Measurements from ENCODE around the gene BNC2. TPM values are rescaled to one million over a fixed set of nuclear protein-coding genes. Genes with fewer than 3 reads are reported as not detected.

BNC2 gene
- total and polyA plus RNA-seq, 2 donors (not counting 1 experiment from before 2014, with no cell fraction given) = 34.7 to 39.1 TPM

GRCh38 chr9:16867576-16868311 lies 2.7 kb downstream of the BNC2 start:
- peak overlapping the region; percentile 82 for H3K27ac ChIP-seq (ENCODE audit: insufficient read depth, low read length)
- no peak overlapping the region for H3K9ac ChIP-seq (ENCODE audit: insufficient read depth, low read length)
- H2AFZ ChIP-seq (ENCODE audit: low read length) = no peak overlapping the region
- no peak for TF ChIP-seq EZH2 (IDR thresholded peaks at IDR 0.05; ENCODE audit: low read length, missing control alignments)
- no peak for TF ChIP-seq CTCF (conservative IDR thresholded peaks at IDR 0.05 in 1 of 2, IDR thresholded peaks at IDR 0.05 in 1 of 2; ENCODE audit: low read depth in 1 of 2, low read length in 2 of 2)
- peaks cover 9% of the 10 kb centered on the region for H3K4me1 ChIP-seq (ENCODE audit: control insufficient read depth, extremely low read depth, insufficient read depth, low read length)
- H3K9me3 ChIP-seq (ENCODE audit: control insufficient read depth, insufficient read depth, low read depth, low read length) = no peaks in the 10 kb centered on the region
- H3K4me3 ChIP-seq (replicated peaks in 1 of 4; ENCODE audit: control extremely low read depth in 1 of 4, insufficient read depth in 1 of 4, low read depth in 3 of 4, low read length in 4 of 4) = peak overlapping the region; percentile 66 to 89 (median 76)
- no peaks in the 10 kb centered on the region for H4K20me1 ChIP-seq (ENCODE audit: control insufficient read depth, extremely low read depth, insufficient read depth, low read length)
- H3K36me3 ChIP-seq (ENCODE audit: control insufficient read depth, insufficient read depth, low read length) = no peaks in the 10 kb centered on the region
- peak; percentile 78 to 82 for DNase-seq (ENCODE audit: low read depth in 2 of 2)
- H3K27me3 ChIP-seq (ENCODE audit: control insufficient read depth, insufficient read depth, low read length) = no peaks in the 10 kb centered on the region
- H3K4me2 ChIP-seq (ENCODE audit: extremely low read depth, insufficient read depth, low read length) = peak overlapping the region; percentile 64
- peaks cover 70% of the 10 kb centered on the region for H3K79me2 ChIP-seq (ENCODE audit: control insufficient read depth, insufficient read depth, low read length)

GRCh38 chr9:16866587-16866986 lies 3.9 kb downstream of the BNC2 start:
- TF ChIP-seq CTCF (conservative IDR thresholded peaks at IDR 0.05 in 1 of 2, IDR thresholded peaks at IDR 0.05 in 1 of 2; ENCODE audit: low read depth in 1 of 2, low read length in 2 of 2) = no peak
- TF ChIP-seq EZH2 (IDR thresholded peaks at IDR 0.05; ENCODE audit: low read length, missing control alignments) = no peak
- peaks cover 79% of the 10 kb centered on the region for H3K79me2 ChIP-seq (ENCODE audit: control insufficient read depth, insufficient read depth, low read length)
- DNase-seq (ENCODE audit: low read depth in 2 of 2) = peak; percentile 40 to 77
- H3K27ac ChIP-seq (ENCODE audit: insufficient read depth, low read length) = no peak overlapping the region
- H3K27me3 ChIP-seq (ENCODE audit: control insufficient read depth, insufficient read depth, low read length) = no peaks in the 10 kb centered on the region
- H3K36me3 ChIP-seq (ENCODE audit: control insufficient read depth, insufficient read depth, low read length) = no peaks in the 10 kb centered on the region
- peaks cover 7% of the 10 kb centered on the region for H3K4me1 ChIP-seq (ENCODE audit: control insufficient read depth, extremely low read depth, insufficient read depth, low read length)
- H3K4me2 ChIP-seq (ENCODE audit: extremely low read depth, insufficient read depth, low read length) = peak overlapping the region; percentile 68
- no peak overlapping the region for H3K9ac ChIP-seq (ENCODE audit: insufficient read depth, low read length)
- H2AFZ ChIP-seq (ENCODE audit: low read length) = no peak overlapping the region
- no peaks in the 10 kb centered on the region for H4K20me1 ChIP-seq (ENCODE audit: control insufficient read depth, extremely low read depth, insufficient read depth, low read length)
- no peaks in the 10 kb centered on the region for H3K9me3 ChIP-seq (ENCODE audit: control insufficient read depth, insufficient read depth, low read depth, low read length)
- peak overlapping the region; percentile 0 to 89 (median 46) for H3K4me3 ChIP-seq (replicated peaks in 1 of 4; ENCODE audit: control extremely low read depth in 1 of 4, insufficient read depth in 1 of 4, low read depth in 3 of 4, low read length in 4 of 4)

- peak overlapping the region; percentile 40 for H3K27ac ChIP-seq (ENCODE audit: insufficient read depth, low read length)
- H3K27me3 ChIP-seq (ENCODE audit: control insufficient read depth, insufficient read depth, low read length) = no peaks in the 10 kb centered on the region
- peaks cover 85% of the 10 kb centered on the region for H3K79me2 ChIP-seq (ENCODE audit: control insufficient read depth, insufficient read depth, low read length)
- peak; percentile 66 to 83 for DNase-seq (ENCODE audit: low read depth in 2 of 2)
- no peaks in the 10 kb centered on the region for H3K9me3 ChIP-seq (ENCODE audit: control insufficient read depth, insufficient read depth, low read depth, low read length)
- H3K9ac ChIP-seq (ENCODE audit: insufficient read depth, low read length) = no peak overlapping the region
- H3K36me3 ChIP-seq (ENCODE audit: control insufficient read depth, insufficient read depth, low read length) = no peaks in the 10 kb centered on the region
- H3K4me2 ChIP-seq (ENCODE audit: extremely low read depth, insufficient read depth, low read length) = peak overlapping the region; percentile 61
- H2AFZ ChIP-seq (ENCODE audit: low read length) = no peak overlapping the region
- H3K4me1 ChIP-seq (ENCODE audit: control insufficient read depth, extremely low read depth, insufficient read depth, low read length) = peaks cover 7% of the 10 kb centered on the region
- H4K20me1 ChIP-seq (ENCODE audit: control insufficient read depth, extremely low read depth, insufficient read depth, low read length) = no peaks in the 10 kb centered on the region
- TF ChIP-seq CTCF (conservative IDR thresholded peaks at IDR 0.05 in 1 of 2, IDR thresholded peaks at IDR 0.05 in 1 of 2; ENCODE audit: low read depth in 1 of 2, low read length in 2 of 2) (no peak), EZH2 (IDR thresholded peaks at IDR 0.05; ENCODE audit: low read length, missing control alignments) (no peak)
- peak overlapping the region; percentile 5 to 45 (median 31) for H3K4me3 ChIP-seq (replicated peaks in 1 of 4; ENCODE audit: control extremely low read depth in 1 of 4, insufficient read depth in 1 of 4, low read depth in 3 of 4, low read length in 4 of 4)
Observed at GRCh38 chr9:16864649-16865434, 5.6 kb downstream of the BNC2 start.

All from fibroblast of lung (primary cell).